CD4-positive, alpha-beta T cell treated with Interleukin-12 subunit alpha and Interleukin-12 subunit beta, for 1 hour (primary cell): Measurements from ENCODE around the gene GTF2A1.

Source experiments
- DNase-seq: peaks from one replicate; pipeline ENCODE4 v3.0.0-alpha.2; 2020

Gene GTF2A1

GRCh38 chr14:81172881-81173280 lies 47.9 kb downstream of the GTF2A1 start:
- no peak for DNase-seq

- DNase-seq: no peak
Observed at GRCh38 chr14:81172353-81172752, 48.4 kb downstream of the GTF2A1 start.

- no peak for DNase-seq
Observed at GRCh38 chr14:81170829-81171195, 49.9 kb downstream of the GTF2A1 start.

- DNase-seq: peak; percentile 87
Observed at GRCh38 chr14:81170104-81170828, 50.5 kb downstream of the GTF2A1 start.

- no peak for DNase-seq
Observed at GRCh38 chr14:81169711-81170103, 51.1 kb downstream of the GTF2A1 start.

GRCh38 chr14:81169267-81169666 lies 51.5 kb downstream of the GTF2A1 start:
- no peak for DNase-seq

- no peak for DNase-seq
Observed at GRCh38 chr14:81166121-81166520, 54.6 kb downstream of the GTF2A1 start.

GRCh38 chr14:81165188-81165587 lies 55.6 kb downstream of the GTF2A1 start:
- no peak for DNase-seq

- peak; percentile 45 for DNase-seq
Observed at GRCh38 chr14:81164167-81164774, 56.5 kb downstream of the GTF2A1 start.

GRCh38 chr14:81162941-81163340 lies 57.8 kb downstream of the GTF2A1 start:
- DNase-seq: no peak

- no peak for DNase-seq
Observed at GRCh38 chr14:81161749-81162148, 59.0 kb downstream of the GTF2A1 start.

GRCh38 chr14:81161088-81161487 lies 59.7 kb downstream of the GTF2A1 start:
- no peak for DNase-seq

- DNase-seq: no peak
Observed at GRCh38 chr14:81157431-81157830, 63.3 kb downstream of the GTF2A1 start.

- DNase-seq: no peak
Observed at GRCh38 chr14:81153187-81153586, 67.6 kb downstream of the GTF2A1 start.

- no peak for DNase-seq
Observed at GRCh38 chr14:81148635-81149034, 72.1 kb downstream of the GTF2A1 start.

- DNase-seq: no peak
Observed at GRCh38 chr14:81147140-81147897, 73.4 kb downstream of the GTF2A1 start.

- no peak for DNase-seq
Observed at GRCh38 chr14:81144824-81145603, 75.7 kb downstream of the GTF2A1 start.

- no peak for DNase-seq
Observed at GRCh38 chr14:81143793-81144192, 77.0 kb downstream of the GTF2A1 start.

GRCh38 chr14:81141426-81141825 lies 79.3 kb downstream of the GTF2A1 start:
- DNase-seq: no peak

GRCh38 chr14:81138429-81138828 lies 82.3 kb downstream of the GTF2A1 start:
- DNase-seq: no peak

- DNase-seq: no peak
Observed at GRCh38 chr14:81137316-81137715, 83.4 kb downstream of the GTF2A1 start.

- no peak for DNase-seq
Observed at GRCh38 chr14:81133400-81133799, 87.4 kb downstream of the GTF2A1 start.

- DNase-seq: no peak
Observed at GRCh38 chr14:81132468-81132867, 88.3 kb downstream of the GTF2A1 start.
